MV-4-11 (cell line): ENCODE results near the gene TMEM263.
"Not testable (repeated sequence)": the region's sequence is repeated elsewhere in the genome, so short reads cannot be mapped to it uniquely, and the experiment has no call there.

Experiments used
- DNase-seq: peaks from one replicate; lab custom pipeline; 2025; lab: John Stamatoyannopoulos, UW

Gene TMEM263

GRCh38 chr12:106986135-106986534, 30.4 kb downstream of the TMEM263 start:
- no peak for DNase-seq

GRCh38 chr12:106986625-106987389, 31.1 kb downstream of the TMEM263 start, which contains the start of gene MTERF2:
Gene MTERF2 (minus strand): TSS chr12:106987146. CDS start chr12:106978714, 8,432 bp downstream.
- DNase-seq, result peak; percentile 84

DNA sequence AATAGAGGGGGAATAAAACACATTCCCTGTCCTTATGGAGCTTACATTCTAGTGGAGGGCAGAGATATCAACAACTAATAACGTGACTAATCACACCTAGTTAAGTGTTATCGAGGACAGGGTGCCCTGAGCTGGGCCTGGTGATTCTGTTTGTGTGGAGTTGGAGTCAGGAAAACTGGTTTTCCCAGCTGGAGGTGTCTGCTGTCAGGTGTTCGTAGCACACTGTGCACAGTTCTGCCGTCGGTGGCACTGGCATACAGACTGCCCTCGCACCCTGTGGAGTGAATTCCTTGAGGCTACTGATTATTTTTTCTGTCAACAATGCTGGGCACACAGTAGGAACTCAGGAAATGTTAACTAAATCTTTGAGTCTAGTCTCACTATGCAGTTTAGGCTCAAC, 32.1 kb downstream of the TMEM263 start:
- no peak for DNase-seq

- no peak for DNase-seq
Observed at GRCh38 chr12:106994579-106995220, 39.0 kb downstream of the TMEM263 start.

DNA sequence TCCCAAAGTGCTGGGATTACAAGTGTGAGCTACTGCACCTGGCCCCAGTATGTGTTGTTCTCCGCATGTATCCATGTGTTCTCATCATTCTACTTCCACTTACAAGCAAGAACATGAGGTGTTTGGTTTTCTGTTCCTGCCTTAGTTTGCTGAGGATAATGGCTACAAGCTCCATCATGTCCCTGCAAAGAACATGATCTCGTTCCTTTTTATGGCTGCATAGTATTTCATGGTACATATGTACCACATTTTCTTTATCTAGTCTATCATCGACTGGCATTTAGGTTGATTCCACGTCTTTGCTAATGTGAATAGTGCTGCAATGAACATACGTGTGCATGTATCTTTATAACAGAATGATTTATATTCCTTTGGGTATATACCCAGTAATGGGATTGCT, 40.4 kb downstream of the TMEM263 start:
- not testable (repeated sequence) for DNase-seq

DNA sequence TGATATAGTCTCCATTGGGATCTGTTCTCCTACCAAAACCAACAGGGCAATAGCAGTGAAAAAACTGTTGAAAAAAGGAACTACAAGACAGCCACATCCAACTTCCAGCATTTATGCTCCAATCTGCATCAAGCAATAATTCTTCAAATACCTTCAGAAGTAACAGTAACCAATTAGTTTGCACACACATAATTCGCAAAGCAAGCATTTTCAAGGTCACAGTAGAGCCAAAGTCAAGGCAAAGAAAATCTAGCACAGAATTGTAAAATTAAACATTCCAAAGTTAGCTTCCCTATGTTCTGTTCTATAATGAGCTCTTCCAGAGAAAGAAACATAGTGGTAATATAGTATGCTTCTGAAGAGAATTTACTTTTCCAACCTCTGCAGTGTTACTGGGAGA, 42.2 kb downstream of the TMEM263 start:
- no peak for DNase-seq

DNA sequence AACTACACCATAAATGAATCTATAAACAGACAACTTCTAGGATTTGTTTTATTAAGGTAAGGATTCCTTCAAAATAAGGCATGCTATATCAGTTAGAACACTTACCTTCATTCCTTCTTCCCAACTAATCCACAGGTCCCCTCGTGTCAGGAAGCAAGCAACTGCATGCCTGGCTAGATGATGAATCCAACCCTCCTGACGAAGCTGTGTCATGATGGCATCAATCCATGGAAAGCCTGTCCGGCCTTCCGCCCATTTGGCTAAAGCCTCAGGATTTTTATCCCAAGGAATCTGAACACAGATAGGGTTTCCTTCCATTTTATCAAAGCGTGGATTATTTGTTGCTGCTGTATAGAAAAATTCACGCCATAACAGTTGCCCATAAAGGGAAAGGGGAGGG, 43.7 kb downstream of the TMEM263 start:
- DNase-seq, result no peak

- not testable (repeated sequence) for DNase-seq
Observed at GRCh38 chr12:107002665-107003064, 47.0 kb downstream of the TMEM263 start.

DNA sequence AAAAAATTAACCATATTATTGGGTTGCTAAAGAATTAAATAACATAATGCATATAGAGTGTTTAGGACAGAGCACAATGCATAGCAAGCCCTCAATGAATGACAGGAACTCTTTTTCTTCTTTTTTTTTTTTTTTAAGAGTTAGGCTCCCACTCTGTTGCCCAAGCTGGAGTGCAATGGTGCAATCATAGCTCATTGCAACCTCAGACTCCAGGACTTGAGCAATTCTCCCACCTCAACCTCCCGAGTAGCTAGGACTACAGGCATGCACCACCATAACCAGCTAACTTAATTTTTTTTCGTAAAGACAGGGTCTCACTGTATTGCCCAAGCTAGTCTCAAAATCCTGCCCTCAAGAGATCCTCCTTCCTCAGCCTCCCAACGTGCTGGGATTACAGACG, 51.7 kb downstream of the TMEM263 start:
- DNase-seq, result peak; percentile 58

GRCh38 chr12:107011519-107011918, 55.8 kb downstream of the TMEM263 start:
- DNase-seq, result no peak

- DNase-seq, result no peak
Observed at GRCh38 chr12:107012736-107013425, 57.2 kb downstream of the TMEM263 start.

GRCh38 chr12:107014055-107014454, 58.3 kb downstream of the TMEM263 start:
- DNase-seq, result no peak

GRCh38 chr12:107017042-107017441, 61.3 kb downstream of the TMEM263 start:
- DNase-seq, result no peak

GRCh38 chr12:107019546-107019945, 63.8 kb downstream of the TMEM263 start:
- no peak for DNase-seq
